SU-DHL-6 (cell line): ENCODE measurements around the gene LDLRAD3.

Experiments
- H2AFZ ChIP-seq: fragments of 200-600 bp; sonication (generic); 2 replicates; pipeline ENCODE4 v1.6.1; 2014; ENCODE audit warnings: low read depth, mild to moderate bottlenecking, moderate library complexity, mixed read lengths, antibody characterized with exemption, low read length; ENCODE audit not compliant: severe bottlenecking
- H3F3A ChIP-seq: fragments of 200-600 bp; shearing (Covaris generic); 2 replicates; pipeline ENCODE4 v1.6.0; 2016; ENCODE audit warnings: antibody characterized with exemption, mild to moderate bottlenecking; ENCODE audit not compliant: insufficient read depth
- H3K27ac ChIP-seq: fragments of 200-600 bp; sonication (generic); 2 replicates; pipeline ENCODE4 v1.5.1; 2016; ENCODE audit warnings: low read depth, mild to moderate bottlenecking, low read length, moderate library complexity, mixed read lengths
- H3K27me3 ChIP-seq: fragments of 200-600 bp; sonication (generic), shearing (Covaris generic); 2 replicates; pipeline ENCODE4 v1.6.0; 2014; ENCODE audit warnings: mild to moderate bottlenecking, low read length
- H3K36me3 ChIP-seq: fragments of 200-600 bp; sonication (generic); 2 replicates; pipeline ENCODE4 v1.6.1; 2014; ENCODE audit warnings: mild to moderate bottlenecking, low read length, mixed read lengths
- H3K4me2 ChIP-seq: fragments of 300-600, 200-600 bp; shearing (Covaris generic), sonication (generic); 2 replicates; pipeline ENCODE4 v1.6.0; 2014; ENCODE audit warnings: low read length, low read depth, mild to moderate bottlenecking; ENCODE audit not compliant: poor library complexity, severe bottlenecking
- H3K4me3 ChIP-seq: fragments of 200-600 bp; sonication (generic); 2 replicates; pipeline ENCODE4 v1.5.1; 2014; ENCODE audit warnings: antibody characterized with exemption, low read length, mild to moderate bottlenecking, mixed read lengths; ENCODE audit not compliant: insufficient read depth, poor library complexity, severe bottlenecking
- H3K79me2 ChIP-seq: fragments of 200-600 bp; sonication (generic); 2 replicates; pipeline ENCODE4 v1.6.1; 2014; ENCODE audit warnings: mild to moderate bottlenecking, low read length, moderate library complexity; ENCODE audit not compliant: insufficient read depth
- H3K9ac ChIP-seq: fragments of 200-600 bp; sonication (generic); 2 replicates; pipeline ENCODE4 v1.7.0; 2014; ENCODE audit warnings: mild to moderate bottlenecking, low read length
- H3K9me2 ChIP-seq: fragments of 200-600 bp; sonication (generic); replicated peaks from 2 replicates; pipeline ENCODE4 v1.6.1; 2014; ENCODE audit warnings: low read length; ENCODE audit not compliant: insufficient read depth
- H3K9me3 ChIP-seq: fragments of 200-600 bp; sonication (generic); 2 replicates; pipeline ENCODE4 v1.6.1; 2014; ENCODE audit warnings: low read length, mixed read lengths; ENCODE audit not compliant: insufficient read depth
- H4K20me1 ChIP-seq: fragments of 200-600 bp; sonication (generic); 2 replicates; pipeline ENCODE4 v1.6.1; 2014; ENCODE audit warnings: low read depth, mild to moderate bottlenecking, antibody characterized with exemption, low read length, moderate library complexity, mixed read lengths
- CTCF ChIP-seq: fragments of 200-600 bp; sonication (generic); IDR thresholded peaks from one replicate; pipeline ENCODE4 v1.5.1; 2017; ENCODE audit warnings: antibody characterized with exemption, mild to moderate bottlenecking, low read length, moderate library complexity; ENCODE audit not compliant: insufficient read depth, poor library complexity, severe bottlenecking
- EZH2phosphoT487 ChIP-seq: fragments of 200-600 bp; sonication (generic), shearing (Covaris generic); conservative IDR thresholded peaks from 2 replicates; pipeline ENCODE4 v1.6.1; 2018; ENCODE audit warnings: mild to moderate bottlenecking, antibody characterized with exemption, low read length, moderate library complexity, mixed read lengths

Gene LDLRAD3

GRCh38 chr11:36201411-36201810 lies 257.5 kb downstream of the LDLRAD3 start:
- Histone ChIP-seq H3K36me3 (no peaks in the 10 kb centered on the region), H3K9ac (no peak overlapping the region), H3K9me2 (no peaks in the 10 kb centered on the region), H4K20me1 (no peaks in the 10 kb centered on the region), H3K4me2 (no peak overlapping the region), H2AFZ (no peak overlapping the region), H3F3A (no peaks in the 10 kb centered on the region), H3K9me3 (no peaks in the 10 kb centered on the region), H3K4me3 (no peak overlapping the region), H3K79me2 (no peaks in the 10 kb centered on the region), H3K27me3 (no peaks in the 10 kb centered on the region), H3K27ac (no peak overlapping the region)
- TF ChIP-seq CTCF (no peak), EZH2phosphoT487 (no peak)

DNA sequence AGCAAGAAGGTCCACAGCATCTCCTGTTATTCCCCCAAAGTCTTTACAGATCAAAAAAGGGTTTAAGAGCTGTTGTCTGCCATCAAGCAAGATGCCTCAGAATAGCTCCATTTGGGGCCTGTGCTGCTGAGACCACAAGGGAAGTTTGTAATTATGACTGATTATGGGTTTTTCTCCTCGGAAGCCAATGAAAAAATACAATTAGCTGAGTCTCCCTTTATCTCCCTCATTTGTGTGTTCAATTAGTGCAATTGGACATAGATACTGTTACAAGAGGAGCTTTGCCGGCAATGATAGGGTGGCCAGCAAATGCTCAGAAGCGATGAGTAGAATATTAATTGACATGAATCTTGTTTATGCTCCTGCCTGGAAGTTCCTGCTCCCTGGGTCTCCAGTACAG lies 261.7 kb downstream of the LDLRAD3 start:
- Histone ChIP-seq H2AFZ (no peak overlapping the region), H3K36me3 (no peaks in the 10 kb centered on the region), H3K9me2 (no peaks in the 10 kb centered on the region), H3F3A (no peaks in the 10 kb centered on the region), H3K9me3 (no peaks in the 10 kb centered on the region), H3K79me2 (no peaks in the 10 kb centered on the region), H3K4me3 (no peak overlapping the region), H4K20me1 (no peaks in the 10 kb centered on the region), H3K27me3 (no peaks in the 10 kb centered on the region), H3K9ac (no peak overlapping the region), H3K27ac (no peak overlapping the region), H3K4me2 (no peak overlapping the region)
- TF ChIP-seq EZH2phosphoT487: no peak
- TF ChIP-seq CTCF: no peak

GRCh38 chr11:36210529-36210928 lies 266.7 kb downstream of the LDLRAD3 start:
- no peaks in the 10 kb centered on the region for H3K9me2 ChIP-seq
- no peak for TF ChIP-seq EZH2phosphoT487
- TF ChIP-seq CTCF: no peak

More at GRCh38 chr11:36210529-36210928, 266.7 kb downstream of the LDLRAD3 start:
- H3K36me3 ChIP-seq: no peaks in the 10 kb centered on the region
- no peaks in the 10 kb centered on the region for H3K27me3 ChIP-seq
- H2AFZ ChIP-seq: no peak overlapping the region
- H3F3A ChIP-seq: no peaks in the 10 kb centered on the region
- H4K20me1 ChIP-seq: no peaks in the 10 kb centered on the region
- H3K27ac ChIP-seq: no peak overlapping the region
- no peak overlapping the region for H3K4me2 ChIP-seq
- no peak overlapping the region for H3K9ac ChIP-seq
- no peaks in the 10 kb centered on the region for H3K9me3 ChIP-seq
- no peak overlapping the region for H3K4me3 ChIP-seq
- no peaks in the 10 kb centered on the region for H3K79me2 ChIP-seq
